Embryonic facial prominence (tissue), 1 donor: ENCODE measurements around the gene ASS1.

Experiments
- DNase-seq: peaks from one replicate; pipeline ENCODE4 v3.0.0-alpha.2; 2016; ENCODE audit errors: extremely low spot score

The ASS1 gene

DNA sequence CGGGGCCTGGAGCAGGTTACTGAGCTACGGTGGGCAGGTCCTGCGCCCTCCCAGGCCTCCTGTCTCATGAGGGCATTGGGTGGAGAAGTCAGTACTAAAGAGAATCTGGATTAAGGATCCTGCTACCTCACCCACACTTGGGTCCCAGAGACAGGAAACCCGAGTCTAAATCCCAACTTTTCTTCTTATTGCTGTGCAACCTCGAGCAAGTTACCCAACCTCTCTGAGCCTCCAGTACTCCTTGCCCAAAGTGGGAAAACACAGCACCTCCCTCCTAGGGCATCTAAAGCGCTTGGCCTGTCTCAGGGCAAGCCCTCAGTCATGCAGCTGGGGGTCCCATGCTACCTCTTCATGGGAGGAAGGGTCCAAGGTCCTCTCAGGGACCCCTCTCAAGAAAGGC is 28.2 kb downstream of the ASS1 start:
- no peak for DNase-seq

DNA sequence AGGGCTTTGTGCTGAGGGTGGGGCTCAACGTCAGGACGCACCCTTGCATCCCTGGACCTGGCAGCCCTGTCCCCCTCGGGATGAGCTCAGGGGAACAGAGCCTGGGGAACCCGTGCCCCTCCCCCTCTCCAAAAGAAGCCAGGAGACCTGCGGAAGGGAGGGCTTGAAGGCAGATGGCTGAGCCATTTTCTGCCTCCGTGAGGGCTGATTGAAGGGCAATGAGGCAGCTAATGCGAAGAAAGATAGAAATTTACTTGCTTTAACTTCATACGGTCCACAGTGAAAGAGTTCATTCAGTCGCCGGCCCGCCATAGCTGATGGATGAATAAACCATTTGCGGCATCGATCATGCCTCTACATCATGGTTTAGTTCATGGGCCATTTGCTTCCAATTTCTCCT is 28.8 kb downstream of the ASS1 start:
- no peak for DNase-seq

DNA sequence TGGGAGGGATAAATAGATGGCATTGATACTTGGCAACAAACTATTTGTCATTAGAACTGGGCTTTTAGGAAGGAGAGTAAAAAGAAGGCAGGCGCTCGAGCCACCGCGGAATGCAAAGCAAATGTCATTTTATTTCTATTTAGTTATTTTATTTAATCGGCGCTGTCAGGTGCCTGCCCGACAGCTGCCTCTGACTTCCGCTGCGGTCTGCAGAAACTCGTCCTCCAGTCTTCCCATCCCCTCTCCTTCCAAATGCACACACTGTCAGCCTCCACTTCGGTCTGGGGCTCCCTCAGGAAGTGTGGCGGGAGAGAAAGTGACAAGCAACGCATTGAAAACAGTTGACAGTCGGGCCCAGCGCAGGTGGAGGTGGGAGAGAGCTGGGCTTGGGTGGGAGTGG is 29.3 kb downstream of the ASS1 start:
- no peak for DNase-seq

DNA sequence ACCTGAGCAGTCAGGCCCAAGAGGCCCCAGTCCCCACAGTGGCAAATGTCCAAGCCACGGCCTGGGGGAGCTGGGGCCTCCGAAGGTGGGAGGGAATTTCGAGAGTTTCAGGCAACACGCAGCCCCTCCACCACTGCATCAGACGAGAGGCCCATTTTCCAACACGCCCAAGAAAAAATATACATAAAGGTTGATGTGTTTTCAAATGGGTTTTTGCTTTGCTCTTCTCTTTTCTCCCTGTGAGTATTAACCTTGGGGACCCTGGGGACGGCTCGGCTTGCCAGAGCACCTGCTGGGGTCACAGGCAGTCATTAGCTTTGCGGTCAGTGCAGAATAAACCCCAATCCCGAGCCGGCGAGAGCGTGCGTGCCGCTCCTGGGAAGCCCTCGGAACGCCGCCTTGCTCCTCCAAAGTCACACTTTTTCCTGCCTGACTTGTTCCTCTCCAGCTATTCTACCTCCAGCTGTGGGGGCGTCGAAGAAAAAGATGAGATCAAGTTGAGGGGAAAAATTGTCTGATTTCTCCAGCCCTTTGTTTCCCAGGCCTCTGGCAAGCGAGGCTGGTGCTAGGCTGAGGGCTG is 31.5 kb downstream of the ASS1 start:
- no peak for DNase-seq

DNA sequence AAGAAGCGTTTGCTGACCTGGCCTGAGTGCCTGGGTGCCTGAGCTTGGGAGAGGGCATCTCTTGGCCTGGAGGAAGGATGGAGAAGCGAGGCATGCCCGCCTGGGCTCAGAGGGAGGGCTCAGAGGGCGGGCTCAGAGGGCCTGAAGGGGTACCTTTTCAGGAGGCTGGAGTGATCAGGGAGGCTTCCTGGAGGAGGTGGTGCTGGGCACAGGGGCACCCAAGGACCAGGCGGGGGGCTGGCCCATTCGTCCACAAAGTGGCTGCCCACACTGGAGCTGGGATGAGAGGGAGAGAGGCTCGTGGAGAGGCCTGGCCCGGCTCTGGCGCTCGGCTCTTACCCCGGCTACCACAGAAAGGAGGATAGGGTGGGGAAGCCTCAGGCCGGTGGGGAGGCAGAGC is 32.8 kb downstream of the ASS1 start:
- no peak for DNase-seq

DNA sequence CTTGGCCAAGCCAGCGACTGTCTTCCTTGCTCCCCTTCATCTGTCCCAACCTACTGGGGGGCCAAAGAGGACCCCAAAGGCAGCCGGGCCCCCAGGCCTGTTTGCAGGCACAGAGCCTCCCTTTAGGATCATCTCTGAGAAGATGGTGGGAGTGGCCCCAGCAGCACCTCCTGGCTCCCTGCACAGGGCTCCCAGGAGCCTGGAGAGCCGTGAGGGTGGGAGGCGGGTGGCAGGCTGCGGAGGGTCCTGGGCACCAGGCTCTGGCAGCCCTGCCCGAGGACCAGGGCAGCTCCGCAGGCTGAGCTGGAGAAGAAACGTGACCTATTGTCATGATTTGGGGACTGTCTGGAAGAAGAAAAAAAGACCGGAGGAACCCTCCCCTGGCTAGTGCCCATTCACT is 33.4 kb downstream of the ASS1 start:
- no peak for DNase-seq

DNA sequence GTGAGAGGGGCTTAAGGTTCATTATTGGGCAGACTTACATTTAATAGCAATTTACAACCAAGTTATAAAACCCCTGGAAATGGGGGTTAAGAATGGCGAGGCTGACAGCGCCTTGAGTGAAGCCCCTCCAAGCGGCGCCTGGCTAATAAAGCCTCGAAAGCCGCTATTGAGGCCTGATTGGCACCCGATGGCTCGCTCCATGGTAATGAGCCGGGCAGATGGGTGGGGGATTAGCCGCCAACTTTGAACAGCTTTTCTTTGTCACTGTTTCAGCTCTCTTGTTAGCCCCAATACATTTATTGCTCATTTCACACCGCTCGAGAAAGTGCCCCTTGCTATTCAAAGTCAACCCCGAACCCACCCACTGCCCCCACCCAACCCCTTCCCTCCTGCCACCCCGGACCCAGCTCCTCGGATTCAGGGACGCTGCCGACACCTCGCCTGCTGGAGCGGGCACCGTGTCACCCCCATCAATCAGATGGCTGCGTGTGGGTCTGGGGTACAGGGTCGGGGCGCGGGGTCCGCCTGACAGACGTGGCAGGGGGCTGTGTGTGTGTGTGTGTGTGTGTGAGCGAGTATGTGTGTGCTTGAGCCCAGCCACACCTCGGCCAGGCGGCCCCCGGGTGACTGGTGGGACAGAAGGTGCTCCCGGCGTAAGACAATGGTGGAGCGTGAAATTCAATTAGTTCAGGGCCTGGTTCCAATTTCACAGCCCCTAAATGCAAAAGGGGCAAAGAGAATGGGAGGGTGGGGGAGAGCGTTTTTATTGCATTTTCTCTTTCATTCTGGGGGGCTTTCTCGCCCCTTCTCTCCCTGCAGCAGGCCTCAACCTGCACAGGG is 34.2 kb downstream of the ASS1 start:
- no peak for DNase-seq

DNA sequence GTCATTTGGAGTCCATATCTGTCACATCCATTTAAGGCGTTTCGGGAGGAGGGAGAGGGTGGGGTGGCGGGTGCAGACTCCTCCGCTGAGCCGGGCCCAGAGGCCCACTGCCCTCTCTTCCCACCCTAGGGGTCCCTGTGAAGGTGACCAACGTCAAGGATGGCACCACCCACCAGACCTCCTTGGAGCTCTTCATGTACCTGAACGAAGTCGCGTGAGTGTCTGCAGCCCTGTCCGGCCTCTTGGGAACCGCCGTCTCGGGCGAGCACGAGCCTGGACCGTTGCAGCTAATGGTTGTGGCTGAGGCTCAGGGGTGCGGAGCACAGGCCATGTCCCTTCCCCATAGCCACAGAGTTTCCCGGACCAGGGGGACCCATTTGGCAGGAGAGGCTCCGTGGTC is 34.8 kb downstream of the ASS1 start:
- no peak for DNase-seq

DNA sequence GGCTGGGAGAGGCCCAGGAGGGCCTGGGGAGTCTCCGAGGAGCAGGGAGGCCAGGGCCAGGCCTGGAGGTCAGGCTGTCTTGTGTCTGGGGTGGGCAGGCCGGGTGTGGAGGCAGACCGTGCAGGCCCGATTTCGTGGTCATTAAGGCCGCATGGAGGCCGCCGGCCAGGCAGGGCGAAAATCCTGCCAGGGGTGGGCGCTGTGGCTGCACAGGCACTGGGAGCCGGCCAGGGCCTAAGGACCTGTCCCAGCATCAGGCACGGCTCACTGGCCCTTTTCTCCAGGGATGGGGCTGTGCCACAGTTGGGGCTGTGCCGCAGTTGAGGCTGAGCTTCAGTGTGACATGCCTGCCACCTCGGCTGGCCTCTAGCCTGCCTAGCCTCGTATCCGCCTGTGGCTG is 35.9 kb downstream of the ASS1 start:
- DNase-seq, result no peak

DNA sequence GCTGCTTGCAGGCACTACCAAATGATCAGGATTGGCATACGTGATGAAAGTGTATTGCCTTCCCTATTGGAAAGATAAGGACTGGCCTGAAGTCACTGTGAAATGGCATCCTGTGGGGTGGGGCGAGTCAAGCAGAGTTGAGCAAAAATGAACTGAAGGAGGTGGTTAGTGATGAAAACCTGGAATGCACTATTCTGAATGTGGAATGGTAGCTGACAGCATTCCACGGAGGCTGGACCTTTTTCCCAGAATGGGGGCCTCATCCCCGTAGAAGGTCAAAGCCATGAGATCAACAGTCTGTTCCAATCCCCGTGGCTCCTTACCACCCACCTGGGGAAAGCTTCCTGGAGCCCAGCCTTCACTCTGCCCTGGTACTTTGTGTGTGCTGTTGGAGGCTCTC is 37.7 kb downstream of the ASS1 start:
- DNase-seq, result no peak

DNA sequence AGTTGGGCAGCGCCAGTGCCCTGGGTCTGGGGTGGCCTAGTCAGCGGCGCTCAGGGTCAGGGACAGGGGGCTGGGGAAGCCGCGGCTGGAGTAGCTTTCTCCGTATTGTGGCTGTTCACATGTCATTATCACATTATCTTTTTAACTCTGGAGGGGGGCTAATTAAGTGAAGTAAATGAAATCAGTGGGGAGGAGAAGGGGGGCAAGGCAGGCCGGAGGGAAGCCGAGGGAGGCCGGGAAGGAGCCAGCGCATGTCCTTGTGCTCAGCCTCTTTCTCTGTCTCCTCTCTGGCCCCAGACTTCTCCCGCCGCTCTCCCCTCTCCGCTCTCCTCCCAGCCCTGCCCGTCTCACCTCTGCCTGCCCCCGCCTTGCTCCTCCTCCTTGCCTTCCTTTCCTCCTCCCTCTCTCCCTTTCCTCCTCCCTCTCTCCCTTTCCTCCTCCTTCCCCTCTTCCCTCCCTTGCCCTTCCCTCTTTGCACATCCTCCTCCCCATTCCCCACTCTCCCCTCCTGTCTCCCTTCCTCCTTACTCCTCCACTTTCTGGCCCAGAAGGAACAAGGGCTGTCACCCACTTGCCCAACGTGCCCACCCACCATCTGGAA is 38.7 kb downstream of the ASS1 start:
- DNase-seq, result no peak

DNA sequence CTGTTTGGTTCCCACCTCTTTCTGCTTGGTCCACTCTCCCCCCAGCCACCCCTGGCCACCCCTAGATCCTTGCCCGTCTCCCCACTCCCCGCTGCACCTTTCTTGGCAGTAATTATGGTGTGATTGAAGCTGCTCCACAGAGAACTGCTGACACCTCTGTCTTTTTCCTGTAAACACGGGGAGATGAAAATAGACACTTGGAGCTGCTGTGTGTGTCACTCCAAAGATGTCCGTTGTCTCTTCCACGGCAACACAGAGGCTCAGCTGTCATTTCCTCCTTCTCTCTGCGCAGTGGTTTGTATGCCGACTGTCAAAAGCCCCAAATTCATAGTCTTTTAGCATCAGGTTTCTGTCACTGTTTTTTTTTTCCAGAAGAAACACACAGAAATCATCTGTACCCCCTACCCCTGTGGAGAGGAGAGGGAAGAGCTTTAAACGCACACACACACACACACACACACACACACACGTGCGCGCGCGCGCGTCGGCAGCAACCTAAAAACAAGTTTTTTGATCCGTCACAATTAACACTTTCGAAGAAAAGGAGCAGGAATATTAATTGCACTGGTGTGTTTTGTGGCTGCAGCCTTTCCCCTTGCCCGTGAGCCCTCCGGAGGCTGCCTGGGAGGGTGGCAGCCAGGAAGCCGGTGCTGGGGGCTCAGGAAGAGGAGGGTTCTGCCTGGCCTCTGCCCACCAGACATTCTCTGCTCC is 39.8 kb downstream of the ASS1 start:
- DNase-seq, result no peak

DNA sequence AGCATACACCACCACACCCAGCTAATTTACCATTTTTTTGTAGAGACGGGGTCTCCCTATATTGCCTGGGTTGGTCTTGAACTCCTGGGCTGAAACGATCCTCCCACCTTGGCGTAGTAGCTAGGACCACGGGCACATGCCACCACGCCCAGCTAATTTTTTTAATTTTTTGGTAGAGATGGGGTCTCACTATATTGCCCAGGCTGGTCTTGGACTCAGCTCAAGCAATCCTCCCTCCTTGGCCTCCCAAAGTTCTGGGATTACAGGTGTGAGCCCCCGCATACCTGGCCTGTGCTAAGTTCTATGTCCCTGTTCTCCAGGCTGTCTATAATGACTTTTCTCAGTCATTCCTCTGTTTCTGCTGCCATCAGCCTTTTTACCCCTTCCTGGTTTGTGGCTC is 41.3 kb downstream of the ASS1 start:
- DNase-seq, result no peak

DNA sequence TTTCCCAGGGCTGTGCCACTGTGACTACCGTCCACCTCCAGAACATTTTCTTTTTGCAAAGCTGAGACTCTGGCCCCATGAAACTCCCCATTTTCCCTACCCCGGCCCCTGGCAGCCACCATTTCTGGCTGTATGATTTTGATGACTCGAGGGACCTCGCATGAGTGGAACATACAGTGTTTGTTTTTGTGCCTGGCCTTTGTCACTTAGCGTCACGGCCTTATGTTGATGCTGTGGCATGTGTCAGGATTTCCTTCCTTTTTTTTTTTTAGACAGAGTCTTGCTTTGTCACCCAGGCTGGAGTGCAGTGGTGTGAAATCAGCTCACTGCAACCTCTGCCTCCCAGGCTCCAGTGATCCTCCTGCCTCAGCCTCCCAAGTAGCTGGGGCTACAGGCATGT is 42.7 kb downstream of the ASS1 start:
- no peak for DNase-seq

DNA sequence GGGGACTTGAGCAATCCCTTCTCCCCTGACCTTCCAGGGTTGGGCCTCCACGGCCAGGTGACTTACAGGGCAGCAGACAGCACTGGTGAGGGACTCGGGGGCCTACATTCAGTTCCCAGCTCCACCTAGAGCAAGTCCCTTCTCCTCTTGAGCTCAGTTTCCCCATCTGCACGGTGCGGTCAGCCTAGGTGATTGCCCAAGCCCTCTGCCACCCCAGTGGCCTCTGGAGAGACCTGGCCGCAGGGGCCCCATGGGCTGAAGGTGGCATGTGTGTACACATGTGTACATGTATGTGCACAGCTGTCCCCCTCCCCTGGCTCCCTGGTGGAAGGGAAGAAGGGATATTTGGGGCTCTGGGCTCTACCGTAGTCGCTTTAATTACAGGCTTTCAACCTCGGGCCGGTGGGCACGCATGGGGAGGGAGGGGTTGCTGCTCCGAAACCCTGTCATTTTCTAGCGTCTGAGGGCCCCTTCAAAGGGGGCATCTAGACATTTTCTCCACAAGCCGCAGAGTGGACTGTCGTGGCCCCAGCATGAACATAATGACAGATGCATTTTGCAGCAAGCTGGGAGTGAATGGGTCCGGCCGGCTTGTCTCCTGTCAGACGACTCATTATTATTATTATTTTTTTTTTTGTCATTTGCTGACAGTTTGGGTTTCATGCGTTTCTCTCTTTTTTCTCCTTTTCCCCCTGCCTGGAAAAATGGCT is 44.0 kb downstream of the ASS1 start:
- no peak for DNase-seq

DNA sequence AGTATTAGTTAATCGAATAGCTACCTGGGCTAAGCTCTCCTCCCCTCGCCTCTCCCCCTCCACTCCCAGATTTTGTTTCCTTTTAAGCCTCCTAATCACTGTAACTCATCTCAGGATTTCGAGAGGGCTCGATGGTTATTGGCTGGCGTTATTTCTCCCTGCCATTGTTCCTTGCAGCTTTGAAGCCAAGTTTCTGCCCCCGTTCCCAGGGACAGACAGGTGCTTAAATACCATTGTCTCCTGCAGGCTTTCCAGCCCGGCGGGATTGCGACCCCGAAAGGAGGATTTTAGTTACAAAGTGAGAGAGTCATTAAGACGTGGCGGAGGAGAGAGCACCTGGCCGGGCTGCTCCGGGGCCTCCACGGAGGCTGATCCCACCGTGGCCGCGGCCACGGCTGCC is 46.2 kb downstream of the ASS1 start:
- no peak for DNase-seq

DNA sequence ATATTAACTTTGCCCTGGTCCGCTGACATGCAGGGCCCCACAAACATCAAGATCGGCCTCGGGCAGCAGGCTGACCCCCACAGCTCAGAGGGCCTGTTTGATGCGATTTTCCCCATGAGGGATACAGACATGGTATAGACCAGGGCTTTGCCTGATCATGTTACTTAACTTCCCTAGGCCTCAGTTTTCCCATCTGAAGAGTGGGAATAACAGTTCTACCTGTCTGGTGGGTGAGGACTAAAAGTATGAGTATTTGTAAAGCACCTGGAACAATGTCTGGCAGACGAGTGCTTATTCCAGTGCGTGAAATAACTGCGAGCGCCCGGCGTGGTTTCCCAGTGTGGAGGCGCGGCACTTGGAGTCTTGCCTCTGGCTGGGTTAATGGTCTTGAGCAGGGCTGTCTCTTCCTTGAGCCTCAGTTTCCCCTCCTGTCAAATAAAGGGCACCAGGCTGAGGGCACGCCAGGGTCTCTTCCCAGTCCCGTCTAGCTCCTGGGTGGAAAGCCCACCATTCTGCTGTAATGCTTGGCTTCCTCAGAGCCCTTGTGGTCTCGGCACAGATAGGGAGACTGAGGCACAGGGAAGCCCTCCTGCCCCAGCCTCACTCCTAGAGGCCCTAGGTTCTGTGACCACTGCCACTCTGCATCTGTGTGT is 47.2 kb downstream of the ASS1 start:
- DNase-seq, result no peak

DNA sequence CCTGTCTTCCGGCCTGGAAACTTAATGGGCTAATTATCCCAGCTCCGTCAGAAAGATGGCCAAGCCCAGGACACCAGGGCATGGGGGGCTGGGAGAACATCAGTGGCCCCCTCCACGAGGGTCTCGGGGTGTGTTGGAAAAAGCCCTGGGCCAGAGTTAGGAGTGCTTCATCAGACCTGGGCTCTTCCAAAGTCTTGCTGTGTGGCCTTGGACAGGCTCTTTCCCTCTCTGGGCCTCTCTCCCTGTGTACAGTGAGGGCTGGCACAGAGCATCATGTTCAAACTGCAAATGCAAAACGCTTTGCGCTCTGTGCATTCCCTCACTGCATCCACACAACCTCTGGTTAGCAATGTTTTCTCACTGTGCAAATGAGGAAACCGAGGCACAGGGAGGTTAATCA is 48.3 kb downstream of the ASS1 start:
- no peak for DNase-seq

DNA sequence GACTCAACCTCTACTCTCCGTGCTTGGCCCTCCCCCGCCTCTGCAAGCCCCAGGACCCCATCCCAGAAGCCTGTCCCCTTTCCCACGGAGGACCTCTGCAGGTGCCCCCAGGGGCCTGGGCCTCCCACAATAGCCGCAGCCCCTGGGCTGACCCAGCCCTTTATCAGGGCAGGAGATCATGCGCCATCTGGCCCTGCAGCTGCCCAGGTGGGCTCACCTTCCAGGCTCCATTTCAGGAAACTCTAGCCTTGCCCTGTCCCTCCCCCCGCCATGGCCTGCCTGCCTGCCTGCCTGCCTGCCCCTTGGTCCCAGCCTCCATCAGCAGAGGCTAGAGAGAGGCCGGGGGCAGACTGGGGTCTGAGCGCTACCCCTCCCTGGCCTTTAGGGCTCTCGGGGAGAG is 48.7 kb downstream of the ASS1 start:
- no peak for DNase-seq

DNA sequence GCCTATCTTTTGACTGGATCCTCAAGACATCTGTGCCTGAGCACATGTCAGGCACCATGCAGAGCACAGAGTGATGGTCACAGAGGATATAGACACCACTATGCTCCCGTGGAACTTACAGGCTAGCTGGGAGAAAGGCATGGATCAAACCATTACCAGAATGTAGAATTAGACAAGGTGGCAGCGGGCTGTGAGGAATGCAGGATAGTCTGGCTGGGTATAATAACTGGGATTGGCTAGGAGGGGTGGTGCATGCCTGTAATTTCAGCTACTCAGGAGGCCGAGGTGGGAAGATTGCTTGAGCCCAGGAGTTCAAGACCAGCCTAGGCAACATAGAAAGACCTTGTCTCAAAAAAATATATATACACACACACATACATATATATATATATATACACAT is 50.3 kb downstream of the ASS1 start:
- DNase-seq, result no peak

DNA sequence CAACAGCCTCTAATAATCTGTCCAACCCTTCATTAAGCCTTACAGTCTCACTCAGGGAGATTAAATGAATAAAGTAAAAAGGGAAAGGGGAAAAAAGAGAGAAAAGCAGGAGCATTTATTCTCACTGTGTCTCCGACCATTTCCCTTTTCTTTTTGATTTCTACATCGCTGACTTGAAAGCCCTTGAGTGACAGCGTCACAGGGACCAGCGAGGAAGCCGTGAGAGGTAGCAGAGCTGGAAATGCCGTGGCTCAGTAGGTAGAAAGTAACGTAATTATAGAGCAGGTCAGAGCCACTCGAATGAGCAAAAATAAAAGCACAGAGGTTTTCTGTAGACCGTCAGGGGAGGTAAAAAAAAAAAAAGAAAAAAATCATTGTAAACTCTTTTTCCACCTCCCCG is 52.4 kb downstream of the ASS1 start:
- no peak for DNase-seq
